ENCODE results near the gene DLL3.
A peak's percentile ranks its signal among the peaks of the same experiment; 100 is the strongest.

The DLL3 gene

DNA sequence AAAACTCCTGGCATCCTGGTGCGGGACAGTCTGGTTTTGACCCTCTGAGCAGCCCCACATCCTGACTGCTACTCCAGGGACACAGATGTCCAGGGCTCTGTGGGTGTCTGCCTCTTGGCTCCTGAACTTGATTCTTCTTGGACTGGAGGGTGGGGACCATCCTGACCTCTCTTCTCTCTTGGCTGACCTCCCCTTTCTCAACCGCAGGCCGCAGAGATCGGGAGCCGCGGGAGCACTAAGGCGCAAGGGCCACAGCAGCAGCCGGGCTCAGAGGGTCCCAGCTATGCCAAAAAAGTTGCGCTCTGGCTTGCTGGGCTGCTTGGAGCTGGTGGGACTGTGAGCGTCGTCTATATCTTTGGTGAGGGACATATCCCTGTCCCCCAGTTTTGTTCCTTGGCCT is 17.1 kb upstream of the DLL3 start:
- DNase-seq (ENCODE audit: low spot score), result no peak

DNA sequence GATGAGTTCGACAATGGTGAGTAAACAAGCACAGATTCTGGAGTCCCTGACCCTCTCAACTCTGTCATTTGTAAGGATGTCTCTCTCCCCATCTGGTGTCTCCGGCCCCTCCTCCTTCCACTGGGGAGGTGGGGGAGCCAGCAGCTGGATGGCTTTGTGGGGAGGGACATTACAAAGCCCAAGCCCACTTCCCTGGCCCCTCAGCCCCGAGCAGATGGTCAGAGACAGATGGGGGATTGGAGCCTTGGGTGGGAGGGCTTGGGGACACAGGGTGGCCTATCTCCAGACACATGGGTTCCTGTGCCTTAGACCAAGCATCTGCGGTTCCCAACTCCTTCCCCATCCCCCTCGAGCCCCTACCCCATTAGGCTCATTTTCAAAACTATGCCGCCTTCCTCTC is 15.6 kb upstream of the DLL3 start:
- DNase-seq (ENCODE audit: low spot score), result no peak

DNA sequence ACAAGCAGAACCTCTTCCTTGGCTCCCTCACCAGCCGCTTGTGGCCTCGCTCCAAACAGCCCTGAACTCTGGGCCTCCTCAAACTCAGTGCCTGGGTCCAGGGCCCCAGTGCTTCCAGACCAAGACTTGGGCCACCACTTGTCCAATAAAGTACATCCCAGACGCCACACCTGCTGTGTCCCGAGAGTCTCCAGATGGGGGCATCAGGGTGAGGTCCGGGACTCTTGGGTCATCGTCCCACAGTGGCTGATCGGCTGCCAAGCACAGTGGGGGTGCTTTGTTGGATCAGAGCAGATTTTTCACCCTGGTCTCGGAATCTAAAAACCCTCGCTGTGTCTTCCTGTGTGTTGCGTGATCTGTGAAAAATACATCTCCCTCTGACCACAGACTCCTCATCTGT is 9.0 kb upstream of the DLL3 start:
- DNase-seq (ENCODE audit: low spot score), result no peak

DNA sequence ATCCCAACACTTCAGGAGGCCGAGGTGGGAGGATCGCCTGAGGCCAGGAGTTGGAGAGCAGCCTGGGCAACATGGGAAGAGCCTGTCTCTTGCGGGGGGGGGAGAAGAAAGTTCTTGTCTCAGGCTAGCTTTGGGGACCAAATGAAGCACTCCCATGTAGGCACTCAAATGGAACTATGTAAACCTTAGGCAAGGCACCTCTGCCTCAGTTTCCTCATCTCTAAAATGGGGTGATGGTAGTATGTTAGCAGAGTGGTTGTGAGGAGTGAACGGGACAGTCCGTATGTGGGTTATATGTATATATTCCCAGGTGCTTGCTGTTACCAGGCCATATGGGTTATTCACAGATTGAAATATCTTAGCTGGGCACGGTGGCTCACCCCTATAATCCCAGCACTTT is 6.5 kb upstream of the DLL3 start:
- DNase-seq (ENCODE audit: low spot score), result no peak

DNA sequence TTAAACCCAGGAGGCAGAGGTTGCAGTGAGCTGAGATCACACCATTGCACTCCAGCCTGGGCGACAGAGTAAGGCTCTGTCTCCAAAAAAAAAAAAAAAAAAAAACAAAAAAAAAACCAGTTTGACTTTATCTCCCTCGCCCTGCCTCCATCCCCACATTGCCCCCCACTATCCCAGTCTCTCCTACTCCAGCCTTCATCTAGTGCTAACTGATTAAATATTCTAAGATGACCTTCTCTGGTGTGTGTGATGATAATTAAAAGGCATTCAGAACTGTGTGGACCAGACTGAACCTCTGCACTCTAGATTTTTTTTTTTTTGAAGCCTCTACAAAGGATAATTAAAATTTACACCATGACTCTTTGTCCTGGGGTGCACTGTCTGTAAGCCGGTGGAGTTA is 6.0 kb upstream of the DLL3 start:
- DNase-seq (ENCODE audit: low spot score), result no peak

DNA sequence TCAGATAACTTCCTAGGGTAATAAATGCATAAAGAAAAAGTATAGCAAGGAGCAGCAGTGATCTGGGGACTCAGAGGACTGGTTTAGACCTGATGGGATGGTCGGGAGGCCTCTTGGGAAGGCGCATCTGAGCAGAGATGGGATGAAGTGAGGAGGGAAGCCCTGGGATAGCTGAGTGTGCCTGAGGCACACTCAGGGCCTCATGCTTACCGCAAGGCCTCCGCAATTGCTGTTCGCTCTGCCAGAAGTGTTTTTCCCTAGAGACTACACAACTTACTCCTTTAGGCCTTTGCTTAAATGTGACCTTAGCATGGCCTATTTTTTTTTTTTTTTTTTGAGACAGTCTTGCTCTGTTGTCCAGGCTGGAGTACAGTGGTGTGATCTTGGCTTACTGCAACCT is 4.1 kb upstream of the DLL3 start:
- DNase-seq (ENCODE audit: low spot score), result no peak

DNA sequence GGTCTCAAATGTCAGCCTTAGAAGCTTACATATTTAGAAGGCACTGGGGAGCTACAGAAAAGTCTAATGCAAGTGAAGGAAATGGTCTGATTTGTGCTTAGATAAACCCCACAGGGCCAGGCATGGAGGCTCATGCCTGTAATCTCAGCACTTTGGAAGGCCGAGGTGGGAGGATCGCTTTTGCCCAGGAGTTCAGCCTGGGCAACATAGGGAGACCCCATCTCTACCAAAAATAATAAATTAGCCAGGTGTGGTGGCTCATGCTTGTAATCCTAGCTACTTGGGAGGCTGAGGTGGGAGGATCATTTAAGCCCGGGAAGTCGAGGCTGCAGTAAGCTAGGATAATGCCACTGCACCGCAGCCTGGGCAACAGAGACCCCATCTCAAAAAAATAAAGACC is 2.7 kb upstream of the DLL3 start:
- DNase-seq (ENCODE audit: low spot score), result no peak

DNA sequence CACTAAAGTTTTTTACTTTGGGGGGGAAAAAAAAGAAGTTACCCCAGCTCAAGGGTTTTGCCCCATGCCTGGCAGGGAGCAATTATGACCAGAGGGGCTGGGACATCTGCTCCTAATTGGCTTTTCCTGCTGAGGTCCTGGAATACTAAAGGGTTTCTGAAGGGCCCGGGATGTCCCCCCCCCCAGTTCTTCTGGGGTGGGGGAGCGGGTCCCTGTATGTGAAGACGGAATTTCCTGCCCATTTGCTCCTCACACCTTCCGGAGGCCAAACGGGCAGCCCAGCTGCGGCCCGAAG is 1.1 kb upstream of the DLL3 start:
- DNase-seq (ENCODE audit: low spot score), result no peak

DNA sequence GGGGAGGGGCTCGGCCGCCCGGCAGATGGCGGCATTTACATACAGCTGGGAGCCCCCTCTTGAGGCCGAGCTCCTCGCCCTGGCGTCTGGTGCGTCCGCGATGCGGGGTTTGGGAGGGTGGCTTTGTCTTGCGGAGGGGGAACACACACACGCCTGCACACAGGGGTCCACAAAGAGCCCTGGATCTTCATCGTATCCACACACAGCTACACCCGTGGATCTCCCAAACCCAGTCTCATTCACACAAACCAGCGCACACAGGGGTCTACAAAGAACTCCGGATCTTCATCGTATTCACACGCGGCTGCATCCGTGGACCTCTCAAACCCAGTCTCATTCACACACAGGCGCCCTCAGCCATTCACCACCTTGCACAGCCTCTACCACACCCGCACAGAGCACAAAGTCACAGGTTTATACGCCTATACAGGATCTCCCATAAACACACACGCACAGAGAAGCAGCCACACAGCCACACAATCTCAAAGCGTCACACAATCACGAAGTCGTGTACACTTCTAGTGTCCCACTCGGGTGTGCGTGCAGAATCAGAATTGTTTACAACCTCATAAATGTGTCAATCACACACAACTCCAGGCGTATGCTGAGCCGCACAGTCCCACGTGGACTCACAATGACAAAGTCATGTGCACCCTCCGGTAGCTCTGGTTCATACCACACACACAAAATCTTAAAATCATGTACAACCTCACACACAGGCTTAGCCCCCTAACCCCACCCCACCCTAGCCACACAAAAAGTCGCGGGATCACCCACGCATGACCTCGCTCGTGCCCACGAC is 550 bp upstream of the DLL3 start:
- peak; percentile 82 for DNase-seq (ENCODE audit: low spot score)

DNA sequence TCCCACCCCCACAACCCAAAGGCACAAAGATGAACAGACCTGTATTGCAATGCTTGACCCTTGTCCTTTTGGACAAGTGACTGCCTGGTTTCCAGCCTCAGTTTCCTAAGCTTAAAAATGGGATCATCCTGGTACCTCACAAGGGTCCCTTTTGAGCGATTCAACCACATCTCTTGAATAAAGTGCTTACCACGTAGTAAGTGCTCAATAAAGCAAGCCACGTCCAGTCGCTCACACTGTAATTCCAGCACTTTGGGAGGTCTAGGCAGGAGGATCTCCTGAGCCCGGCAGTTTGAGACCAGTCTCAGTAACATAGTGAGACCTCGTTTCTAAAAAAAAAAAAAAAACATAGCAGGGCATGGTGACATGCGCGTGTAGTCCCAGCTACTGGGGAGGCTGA is 1.2 kb downstream of the DLL3 start:
- DNase-seq (ENCODE audit: low spot score), result no peak

DNA sequence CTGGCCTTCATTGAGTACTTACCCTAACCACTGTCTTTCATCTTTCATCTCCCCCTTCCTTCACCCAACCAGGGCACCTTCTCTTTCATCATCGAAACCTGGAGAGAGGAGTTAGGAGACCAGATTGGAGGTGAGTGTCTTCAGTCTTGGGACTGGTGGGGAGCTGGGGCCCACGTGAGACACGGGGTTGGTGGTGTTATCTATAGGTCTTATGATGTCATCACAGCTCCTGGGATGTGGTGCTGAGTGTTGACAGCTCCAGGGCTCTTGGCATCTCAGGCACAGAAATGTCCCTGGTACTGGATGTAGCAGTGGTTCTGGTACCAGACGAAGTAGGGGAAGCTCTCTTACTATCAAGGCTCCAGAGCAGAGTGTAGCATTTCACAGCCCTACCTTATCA is 1.8 kb downstream of the DLL3 start:
- DNase-seq (ENCODE audit: low spot score), result no peak

DNA sequence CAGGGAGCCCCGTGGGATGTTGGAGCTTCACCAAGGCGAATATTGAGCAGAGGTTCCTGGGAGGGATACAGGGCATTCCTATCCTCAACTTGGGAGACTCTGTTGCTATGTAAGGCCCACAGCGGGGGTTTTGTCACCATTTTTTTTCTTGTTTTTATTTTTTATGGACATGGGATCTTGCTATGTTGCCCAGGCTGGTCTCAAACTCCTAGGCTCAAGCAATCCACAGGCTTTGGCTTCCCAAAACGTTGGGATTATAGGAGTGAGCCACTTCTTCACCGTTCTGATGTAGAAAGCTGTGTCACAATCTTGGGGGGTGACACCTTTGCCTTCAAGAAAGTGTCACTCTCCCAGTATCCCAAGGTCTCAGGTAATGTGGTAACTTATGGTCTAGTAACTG is 2.6 kb downstream of the DLL3 start:
- no peak for DNase-seq (ENCODE audit: low spot score)

DNA sequence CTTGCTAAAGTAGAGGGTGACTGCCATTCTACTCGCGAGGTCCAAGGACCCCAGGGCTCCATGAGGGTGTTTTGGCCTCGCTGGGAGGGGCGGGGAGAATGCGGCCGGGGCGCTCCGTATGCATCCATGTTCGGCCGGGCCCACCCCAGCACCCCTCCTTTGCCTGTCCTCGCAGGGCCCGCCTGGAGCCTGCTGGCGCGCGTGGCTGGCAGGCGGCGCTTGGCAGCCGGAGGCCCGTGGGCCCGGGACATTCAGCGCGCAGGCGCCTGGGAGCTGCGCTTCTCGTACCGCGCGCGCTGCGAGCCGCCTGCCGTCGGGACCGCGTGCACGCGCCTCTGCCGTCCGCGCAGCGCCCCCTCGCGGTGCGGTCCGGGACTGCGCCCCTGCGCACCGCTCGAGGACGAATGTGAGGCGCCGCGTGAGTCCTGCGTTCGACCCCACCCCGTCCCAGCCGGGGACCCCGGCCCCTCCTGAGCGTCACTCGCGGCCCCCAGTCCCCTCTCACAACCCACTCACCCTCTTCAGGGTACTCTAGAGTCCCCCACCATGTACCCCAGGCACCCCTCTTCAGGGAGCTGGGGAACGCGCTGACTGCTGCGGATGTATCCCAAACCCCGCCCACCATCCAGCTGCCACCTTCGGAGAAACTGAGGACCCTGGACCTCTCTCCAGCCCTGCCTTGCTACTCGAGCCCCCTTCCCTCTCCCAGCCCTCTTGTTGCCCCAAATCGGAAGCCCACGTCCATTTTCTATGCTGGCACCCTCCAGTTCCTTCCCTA is 4.1 kb downstream of the DLL3 start:
- DNase-seq (ENCODE audit: low spot score), result peak; percentile 96

DNA sequence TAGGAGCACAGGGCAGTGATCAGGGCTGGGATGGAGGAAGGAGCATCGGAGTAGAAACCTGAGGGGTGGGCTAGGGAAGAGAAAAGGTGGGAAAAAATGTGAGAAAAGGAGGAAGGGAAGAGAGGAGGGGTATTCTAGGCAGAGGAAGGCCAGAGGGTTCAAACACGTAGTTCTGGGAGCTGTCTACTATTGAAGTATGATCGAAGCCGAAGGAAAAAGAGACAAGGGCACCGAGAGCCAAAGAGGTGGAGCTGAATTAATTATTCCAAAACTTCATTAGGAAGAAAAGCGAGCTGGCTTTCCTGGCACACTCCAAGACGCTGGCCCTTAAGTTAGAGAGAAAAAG is 7.8 kb downstream of the DLL3 start:
- DNase-seq (ENCODE audit: low spot score), result no peak

DNA sequence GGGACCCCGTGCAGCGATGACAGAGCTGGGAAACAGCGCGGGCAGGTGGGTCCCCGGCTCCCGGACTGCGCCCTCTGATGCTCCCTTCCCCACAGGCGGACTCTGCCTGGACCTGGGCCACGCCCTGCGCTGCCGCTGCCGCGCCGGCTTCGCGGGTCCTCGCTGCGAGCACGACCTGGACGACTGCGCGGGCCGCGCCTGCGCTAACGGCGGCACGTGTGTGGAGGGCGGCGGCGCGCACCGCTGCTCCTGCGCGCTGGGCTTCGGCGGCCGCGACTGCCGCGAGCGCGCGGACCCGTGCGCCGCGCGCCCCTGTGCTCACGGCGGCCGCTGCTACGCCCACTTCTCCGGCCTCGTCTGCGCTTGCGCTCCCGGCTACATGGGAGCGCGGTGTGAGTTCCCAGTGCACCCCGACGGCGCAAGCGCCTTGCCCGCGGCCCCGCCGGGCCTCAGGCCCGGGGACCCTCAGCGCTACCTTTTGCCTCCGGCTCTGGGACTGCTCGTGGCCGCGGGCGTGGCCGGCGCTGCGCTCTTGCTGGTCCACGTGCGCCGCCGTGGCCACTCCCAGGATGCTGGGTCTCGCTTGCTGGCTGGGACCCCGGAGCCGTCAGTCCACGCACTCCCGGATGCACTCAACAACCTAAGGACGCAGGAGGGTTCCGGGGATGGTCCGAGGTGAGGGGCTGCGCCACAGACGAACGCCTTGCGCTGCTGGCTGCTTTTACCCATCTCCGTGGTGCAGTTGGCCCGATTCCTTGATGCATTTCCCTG is 8.4 kb downstream of the DLL3 start:
- DNase-seq (ENCODE audit: low spot score), result no peak

DNA sequence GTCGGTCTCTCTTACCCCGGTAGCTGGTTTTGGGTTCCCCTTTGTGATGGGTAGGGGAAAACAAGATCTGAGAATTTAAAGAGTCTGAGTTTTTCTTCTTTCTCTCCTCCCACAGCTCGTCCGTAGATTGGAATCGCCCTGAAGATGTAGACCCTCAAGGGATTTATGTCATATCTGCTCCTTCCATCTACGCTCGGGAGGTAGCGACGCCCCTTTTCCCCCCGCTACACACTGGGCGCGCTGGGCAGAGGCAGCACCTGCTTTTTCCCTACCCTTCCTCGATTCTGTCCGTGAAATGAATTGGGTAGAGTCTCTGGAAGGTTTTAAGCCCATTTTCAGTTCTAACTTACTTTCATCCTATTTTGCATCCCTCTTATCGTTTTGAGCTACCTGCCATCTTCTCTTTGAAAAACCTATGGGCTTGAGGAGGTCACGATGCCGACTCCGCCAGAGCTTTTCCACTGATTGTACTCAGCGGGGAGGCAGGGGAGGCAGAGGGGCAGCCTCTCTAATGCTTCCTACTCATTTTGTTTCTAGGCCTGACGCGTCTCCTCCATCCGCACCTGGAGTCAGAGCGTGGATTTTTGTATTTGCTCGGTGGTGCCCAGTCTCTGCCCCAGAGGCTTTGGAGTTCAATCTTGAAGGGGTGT is 9.1 kb downstream of the DLL3 start:
- no peak for DNase-seq (ENCODE audit: low spot score)

DNA sequence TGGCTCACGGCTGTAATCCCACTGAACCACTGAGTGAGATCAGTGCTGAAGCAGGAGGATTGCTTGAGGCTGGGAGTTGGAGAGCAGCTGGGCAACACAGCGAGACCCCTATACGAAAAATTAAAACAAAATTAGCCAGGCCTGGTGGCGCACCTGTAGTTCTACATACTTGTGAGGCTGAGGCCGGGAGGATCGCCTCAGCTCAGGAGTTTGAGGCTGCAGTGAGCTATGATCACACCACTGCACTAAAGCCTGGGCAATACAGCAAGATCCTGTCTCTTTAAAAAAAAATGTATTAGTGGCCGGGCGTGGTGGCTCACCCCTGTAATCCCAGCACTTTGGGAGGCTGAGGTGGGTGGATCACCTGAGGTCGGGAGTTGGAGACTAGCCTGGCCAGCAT is 9.9 kb downstream of the DLL3 start:
- no peak for DNase-seq (ENCODE audit: low spot score)

DNA sequence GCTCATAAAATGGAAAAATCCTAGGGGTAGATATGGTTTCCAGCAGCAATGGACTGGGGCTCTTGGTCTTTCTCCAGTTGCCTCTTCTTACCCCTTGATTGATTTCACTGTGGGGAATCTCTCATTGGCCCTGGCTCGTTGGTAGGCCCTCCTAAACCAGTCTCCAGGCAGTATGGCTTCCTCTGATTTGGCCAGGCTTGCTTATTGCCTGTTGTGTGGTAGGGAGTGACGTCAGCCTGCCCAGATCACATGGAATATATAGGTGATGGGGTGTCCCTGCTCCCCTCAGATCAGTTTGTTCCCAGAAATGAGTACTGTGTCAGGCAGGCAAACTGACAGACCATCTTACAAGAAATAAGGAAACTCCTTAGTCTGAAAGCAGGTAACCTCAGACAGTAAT is 10.5 kb downstream of the DLL3 start:
- DNase-seq (ENCODE audit: low spot score), result no peak

DNA sequence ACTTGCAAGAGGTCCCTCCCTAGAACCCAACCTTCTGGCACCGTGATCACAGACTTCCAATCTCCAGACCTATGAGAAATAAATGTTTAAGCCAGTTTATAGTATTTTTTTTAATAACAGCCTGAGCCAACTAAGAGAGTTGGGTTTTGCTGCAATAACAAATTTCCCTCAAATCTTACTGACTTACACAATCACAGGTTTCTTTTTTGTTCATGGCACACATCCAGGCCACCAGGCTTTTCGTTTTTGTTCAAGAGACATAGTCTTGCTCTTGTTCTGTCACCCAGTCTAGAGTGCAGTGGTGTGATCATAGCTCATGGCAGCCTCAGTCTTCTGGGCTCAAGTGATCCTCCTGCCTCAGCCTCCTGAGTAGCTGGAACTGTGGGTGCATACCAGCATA is 14.2 kb downstream of the DLL3 start:
- no peak for DNase-seq (ENCODE audit: low spot score)

DNA sequence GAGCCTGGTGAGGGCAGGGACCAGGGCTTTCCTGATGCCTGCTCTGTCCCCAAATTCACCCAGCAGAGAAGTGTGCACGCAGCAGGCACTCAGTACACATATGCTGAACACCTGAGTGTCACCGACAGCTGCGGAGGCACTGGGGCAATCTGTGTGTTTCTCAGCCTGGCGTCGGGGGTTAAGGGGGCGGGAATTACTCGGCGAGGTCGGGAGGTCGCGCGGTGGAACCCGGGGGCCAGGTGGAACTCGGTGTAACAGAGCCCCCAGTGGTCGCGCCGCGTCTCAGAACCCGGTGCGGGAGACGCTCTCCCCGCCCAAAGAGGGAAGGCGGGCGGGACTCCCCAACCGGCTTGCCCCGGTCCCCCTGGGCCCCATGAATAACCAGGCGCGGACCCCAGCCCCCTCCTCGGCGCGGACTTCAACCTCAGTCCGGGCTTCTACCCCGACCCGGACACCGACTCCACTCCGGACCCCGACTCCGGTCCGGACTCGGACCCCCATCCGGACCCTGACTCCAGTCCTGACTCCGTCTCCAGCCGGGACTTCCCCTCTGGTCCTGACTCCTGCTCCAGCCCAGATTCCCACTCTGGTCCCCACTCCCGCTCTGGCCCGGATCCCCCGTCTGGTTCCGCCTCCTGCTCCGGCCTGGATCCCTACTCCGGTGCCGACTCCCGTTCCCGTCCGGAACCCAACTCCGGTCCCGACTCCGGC is 16.2 kb downstream of the DLL3 start, which contains the start of gene SELENOV:
Gene SELENOV (plus strand): TSS at position 300 of the 711 bp plus-strand sequence. CDS start 74 bp downstream, at position 374.
- DNase-seq (ENCODE audit: low spot score), result no peak

DNA sequence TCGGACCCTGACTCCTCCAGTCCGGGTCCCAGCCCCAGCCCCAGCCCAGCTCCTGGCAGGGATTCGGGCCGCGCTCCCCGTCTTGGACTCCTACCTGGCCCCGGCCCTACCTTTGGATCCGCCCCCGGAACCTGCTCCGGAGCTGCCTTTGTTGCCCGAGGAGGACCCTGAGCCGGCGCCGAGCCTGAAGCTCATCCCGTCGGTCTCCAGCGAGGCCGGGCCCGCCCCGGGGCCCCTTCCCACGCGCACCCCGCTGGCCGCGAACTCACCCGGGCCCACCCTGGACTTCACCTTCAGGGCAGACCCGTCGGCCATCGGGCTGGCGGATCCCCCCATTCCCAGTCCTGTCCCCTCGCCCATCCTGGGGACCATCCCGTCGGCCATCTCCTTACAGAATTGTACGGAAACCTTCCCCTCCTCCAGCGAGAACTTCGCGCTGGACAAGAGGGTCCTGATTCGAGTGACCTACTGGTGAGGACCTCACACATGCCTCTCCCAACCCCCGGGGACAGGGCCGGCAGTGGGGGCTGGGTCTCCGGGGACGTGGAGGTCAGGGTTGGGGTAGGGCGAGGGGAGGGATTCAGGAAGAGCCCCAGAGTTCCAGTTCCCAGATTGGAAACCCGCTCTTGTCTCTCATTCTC is 16.9 kb downstream of the DLL3 start:
- no peak for DNase-seq (ENCODE audit: low spot score)

DNA sequence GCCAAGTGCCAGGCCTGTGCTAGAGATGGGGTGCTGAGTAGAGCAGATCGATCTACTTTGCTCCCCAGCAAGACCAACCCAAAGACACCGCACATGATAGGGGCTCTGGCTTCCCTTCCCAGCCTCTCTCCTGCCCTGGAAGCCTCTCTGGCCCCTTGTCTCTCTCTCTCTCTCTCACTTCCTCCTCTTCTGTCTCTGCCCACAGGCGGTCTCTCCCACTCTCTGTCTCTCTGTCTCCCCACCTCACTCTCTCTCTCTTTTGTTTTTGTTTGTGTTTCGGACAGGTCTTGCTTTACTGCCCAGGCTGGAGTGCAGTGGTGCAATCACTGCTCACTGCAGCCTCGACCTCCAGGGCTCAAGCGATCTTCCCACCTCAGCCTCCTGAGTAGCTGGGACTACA is 17.5 kb downstream of the DLL3 start:
- DNase-seq (ENCODE audit: low spot score), result no peak
